Thoracic aorta (tissue), 2 donors: ENCODE results near the gene SLIT3. TPM values are rescaled to one million over a fixed set of nuclear protein-coding genes. Genes with fewer than 3 reads are reported as not detected.

Source experiments
- ATAC-seq: fragments of 150-250 bp; one replicate; pipeline ENCODE4 v1.8.0; 2017; ENCODE audit warnings: low read depth; ENCODE audit not compliant: insufficient number of reproducible peaks, low FRiP score
- DNase-seq: peaks from one replicate; pipeline ENCODE4 v3.0.0-alpha.2; 2020; ENCODE audit warnings: low spot score
- H3K27ac ChIP-seq, 2 donors: fragments of 200-600 bp; sonication (generic); 1 replicate in 1 of 2; 2 replicates in 1 of 2; pipeline ENCODE4 v1.5.1; 2016; ENCODE audit warnings: mild to moderate bottlenecking in 2 of 2, moderate library complexity in 2 of 2
- H3K27me3 ChIP-seq: fragments of 200-600 bp; sonication (generic); replicated peaks from 2 replicates; pipeline ENCODE4 v1.6.0; 2016; ENCODE audit warnings: mild to moderate bottlenecking; ENCODE audit not compliant: insufficient read depth
- H3K36me3 ChIP-seq: fragments of 200-600 bp; sonication (generic); one replicate; pipeline ENCODE4 v1.5.1; 2016
- H3K4me1 ChIP-seq, 2 donors: fragments of 200-600 bp; sonication (generic); 1 replicate in 1 of 2; 2 replicates in 1 of 2; pipeline versions ENCODE4 v1.5.1 to v1.6.0; 2016; ENCODE audit warnings: low read depth in 2 of 2, mild to moderate bottlenecking in 1 of 2; ENCODE audit not compliant: control insufficient read depth in 1 of 2
- H3K4me3 ChIP-seq: fragments of 200-600 bp; sonication (generic); 2 replicates; pipeline ENCODE4 v1.5.1; 2016; ENCODE audit warnings: mild to moderate bottlenecking
- H3K9me3 ChIP-seq: fragments of 200-600 bp; sonication (generic); 2 replicates; pipeline ENCODE4 v1.5.1; 2016
- total RNA-seq, 2 donors: library from RNA; depleted of rRNA; stranded (reverse); fragments of >200 nt; gene quantifications; one replicate each; pipeline versions ENCODE4 v1.1.0 to v1.2.3, GENCODE V29; 2016
- TF ChIP-seq, protein P1 (sequence below): fragments of 200-600 bp; sonication (generic); IDR thresholded peaks from one replicate; pipeline ENCODE4 v1.5.1; 2019; ENCODE audit warnings: antibody characterized with exemption

SLIT3 gene
- total RNA-seq, 2 donors from 2014 or later: 80.1 to 86.9 TPM

DNA sequence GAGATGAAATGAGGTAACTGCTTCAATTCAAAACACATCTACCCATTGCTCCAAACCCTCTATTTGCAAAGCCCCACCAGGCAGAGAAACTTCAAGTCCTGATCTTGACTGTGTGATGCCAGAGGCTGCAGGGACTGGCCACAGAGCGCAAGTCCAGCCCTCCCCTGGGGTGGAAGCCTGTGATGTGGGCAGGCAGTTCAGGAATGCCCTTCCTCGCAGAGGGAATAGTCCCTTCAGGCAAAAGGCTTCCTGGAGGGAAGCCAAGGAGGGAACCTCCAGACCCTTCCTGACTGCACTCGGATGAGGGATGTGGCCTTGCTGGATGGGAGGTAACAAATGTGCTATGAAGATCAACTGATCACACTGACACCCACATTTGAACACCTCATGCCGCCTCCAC is 131.2 kb downstream of the SLIT3 start:
- TF ChIP-seq, protein P1, sequence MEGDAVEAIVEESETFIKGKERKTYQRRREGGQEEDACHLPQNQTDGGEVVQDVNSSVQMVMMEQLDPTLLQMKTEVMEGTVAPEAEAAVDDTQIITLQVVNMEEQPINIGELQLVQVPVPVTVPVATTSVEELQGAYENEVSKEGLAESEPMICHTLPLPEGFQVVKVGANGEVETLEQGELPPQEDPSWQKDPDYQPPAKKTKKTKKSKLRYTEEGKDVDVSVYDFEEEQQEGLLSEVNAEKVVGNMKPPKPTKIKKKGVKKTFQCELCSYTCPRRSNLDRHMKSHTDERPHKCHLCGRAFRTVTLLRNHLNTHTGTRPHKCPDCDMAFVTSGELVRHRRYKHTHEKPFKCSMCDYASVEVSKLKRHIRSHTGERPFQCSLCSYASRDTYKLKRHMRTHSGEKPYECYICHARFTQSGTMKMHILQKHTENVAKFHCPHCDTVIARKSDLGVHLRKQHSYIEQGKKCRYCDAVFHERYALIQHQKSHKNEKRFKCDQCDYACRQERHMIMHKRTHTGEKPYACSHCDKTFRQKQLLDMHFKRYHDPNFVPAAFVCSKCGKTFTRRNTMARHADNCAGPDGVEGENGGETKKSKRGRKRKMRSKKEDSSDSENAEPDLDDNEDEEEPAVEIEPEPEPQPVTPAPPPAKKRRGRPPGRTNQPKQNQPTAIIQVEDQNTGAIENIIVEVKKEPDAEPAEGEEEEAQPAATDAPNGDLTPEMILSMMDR: no peak
- ATAC-seq: no peak
- H3K27ac ChIP-seq: no peak overlapping the region
- H3K4me3 ChIP-seq: no peak overlapping the region
- DNase-seq: no peak
- no peaks in the 10 kb centered on the region for H3K36me3 ChIP-seq
- H3K4me1 ChIP-seq: peaks cover 8 to 25% of the 10 kb centered on the region in 2 donors
- no peaks in the 10 kb centered on the region for H3K27me3 ChIP-seq
- no peaks in the 10 kb centered on the region for H3K9me3 ChIP-seq

DNA sequence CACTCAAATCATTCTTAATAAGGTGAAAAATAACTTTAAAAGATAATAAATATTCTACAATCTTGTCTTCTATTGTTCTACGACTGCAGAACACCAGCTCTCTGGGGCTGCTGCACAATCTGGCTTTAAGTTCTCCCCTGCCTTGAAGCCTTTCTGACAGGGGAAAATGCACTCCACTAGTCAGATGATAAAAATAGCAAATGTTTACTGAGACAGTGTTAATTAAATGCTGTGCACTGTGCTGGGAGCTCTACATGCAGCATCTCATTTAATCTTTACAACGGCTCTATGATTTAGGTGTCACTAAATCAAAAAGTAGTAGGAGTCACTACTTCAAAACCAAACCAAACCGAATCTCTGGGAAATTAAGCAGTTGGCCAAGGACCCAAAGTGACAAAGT is 132.7 kb downstream of the SLIT3 start:
- Histone ChIP-seq H3K9me3 (no peaks in the 10 kb centered on the region), H3K36me3 (no peaks in the 10 kb centered on the region), H3K27me3 (no peaks in the 10 kb centered on the region), H3K4me3 (no peak overlapping the region), H3K4me1 (peaks cover 11 to 34% of the 10 kb centered on the region in 2 donors), H3K27ac (no peak overlapping the region)
- TF ChIP-seq, protein P1: no peak
- no peak for ATAC-seq
- no peak for DNase-seq

DNA sequence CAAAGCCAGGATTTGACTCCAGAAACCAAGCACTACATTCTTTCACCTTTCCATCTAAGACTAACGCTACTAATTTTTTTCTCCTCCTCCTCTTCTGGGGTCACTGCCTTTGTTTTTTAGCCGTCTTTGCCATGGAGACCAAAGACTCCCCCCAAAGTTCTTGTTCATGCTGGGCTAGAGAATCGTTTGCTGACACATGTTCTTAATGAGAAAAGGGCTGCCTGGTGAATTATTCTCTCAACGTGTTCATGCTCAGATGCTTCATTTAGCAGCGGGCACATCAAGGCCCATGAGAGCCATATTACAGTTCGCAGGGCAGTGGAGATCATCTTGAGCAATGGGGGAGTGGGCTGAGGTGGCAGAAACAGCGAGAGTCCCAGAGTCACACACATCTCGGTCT is 134.9 kb downstream of the SLIT3 start:
- no peaks in the 10 kb centered on the region for H3K36me3 ChIP-seq
- TF ChIP-seq, protein P1: no peak
- H3K4me1 ChIP-seq: peaks cover 14 to 42% of the 10 kb centered on the region in 2 donors
- ATAC-seq (no peak), DNase-seq (no peak)
- no peaks in the 10 kb centered on the region for H3K9me3 ChIP-seq
- H3K4me3 ChIP-seq: no peak overlapping the region
- no peaks in the 10 kb centered on the region for H3K27me3 ChIP-seq
- no peak overlapping the region for H3K27ac ChIP-seq

DNA sequence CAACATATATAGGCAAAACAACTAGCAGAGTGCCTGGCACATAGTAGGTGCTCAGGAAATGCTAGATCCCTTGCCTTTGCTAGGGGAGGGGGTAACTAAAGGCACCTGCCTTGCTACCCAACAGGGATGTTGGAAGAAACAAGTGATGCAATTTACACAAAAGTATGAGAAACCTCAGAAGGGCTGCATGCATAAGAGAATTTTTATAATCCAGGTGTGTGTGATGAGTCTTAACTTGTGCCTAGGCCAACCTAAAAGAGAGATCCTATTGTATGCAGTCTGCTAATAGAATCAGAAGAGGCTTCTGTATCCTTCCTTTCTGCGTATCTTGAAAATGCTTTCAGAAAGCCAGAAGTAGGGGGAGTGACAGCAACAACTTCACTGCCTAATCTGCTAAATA is 135.9 kb downstream of the SLIT3 start:
- ATAC-seq: no peak
- DNase-seq: no peak
- no peak overlapping the region for H3K4me3 ChIP-seq
- no peaks in the 10 kb centered on the region for H3K36me3 ChIP-seq
- no peaks in the 10 kb centered on the region for H3K27me3 ChIP-seq
- no peaks in the 10 kb centered on the region for H3K9me3 ChIP-seq
- H3K27ac ChIP-seq: peak overlapping the region; percentile 40 to 64
- peaks cover 17 to 53% of the 10 kb centered on the region in 2 donors for H3K4me1 ChIP-seq
- TF ChIP-seq, protein P1: no peak

DNA sequence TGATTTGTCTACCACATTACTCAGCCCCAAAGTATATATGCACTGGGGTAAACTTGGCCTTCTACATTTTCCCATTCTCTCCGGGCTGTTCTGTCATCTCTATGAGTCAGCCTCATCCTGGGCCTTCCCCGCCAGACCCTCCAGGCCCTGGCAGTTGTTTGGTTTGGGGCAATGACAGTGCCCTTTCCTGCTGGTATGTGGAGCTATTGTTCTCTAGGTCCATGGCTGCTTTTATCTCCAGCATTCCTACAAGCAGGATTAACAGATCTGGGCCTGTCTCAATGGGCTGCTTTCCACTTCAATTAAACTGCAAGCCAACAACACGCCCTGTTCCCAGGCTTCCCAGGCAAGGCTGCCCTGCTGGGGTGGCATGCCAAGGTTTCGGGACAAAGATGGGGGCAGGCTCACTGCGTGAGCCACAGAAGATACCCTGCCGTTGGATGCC is 136.4 kb downstream of the SLIT3 start:
- Histone ChIP-seq H3K4me1 (peaks cover 17 to 54% of the 10 kb centered on the region in 2 donors), H3K9me3 (peaks cover under 1% of the 10 kb centered on the region), H3K4me3 (no peak overlapping the region), H3K36me3 (no peaks in the 10 kb centered on the region), H3K27me3 (no peaks in the 10 kb centered on the region), H3K27ac (peak overlapping the region; percentile 40 to 64)
- TF ChIP-seq, protein P1: no peak
- no peak for DNase-seq
- ATAC-seq: no peak
